ENCODE measurements around the gene TIMMDC1. TPM values are rescaled to one million over a fixed set of nuclear protein-coding genes. Genes with fewer than 3 reads are reported as not detected.

TIMMDC1 gene
- total and polyA plus RNA-seq, 2 of the 13 experiments (the other 11 are each of a cell fraction or from before 2014, with no cell fraction given): 50.0 to 77.8 TPM

DNA sequence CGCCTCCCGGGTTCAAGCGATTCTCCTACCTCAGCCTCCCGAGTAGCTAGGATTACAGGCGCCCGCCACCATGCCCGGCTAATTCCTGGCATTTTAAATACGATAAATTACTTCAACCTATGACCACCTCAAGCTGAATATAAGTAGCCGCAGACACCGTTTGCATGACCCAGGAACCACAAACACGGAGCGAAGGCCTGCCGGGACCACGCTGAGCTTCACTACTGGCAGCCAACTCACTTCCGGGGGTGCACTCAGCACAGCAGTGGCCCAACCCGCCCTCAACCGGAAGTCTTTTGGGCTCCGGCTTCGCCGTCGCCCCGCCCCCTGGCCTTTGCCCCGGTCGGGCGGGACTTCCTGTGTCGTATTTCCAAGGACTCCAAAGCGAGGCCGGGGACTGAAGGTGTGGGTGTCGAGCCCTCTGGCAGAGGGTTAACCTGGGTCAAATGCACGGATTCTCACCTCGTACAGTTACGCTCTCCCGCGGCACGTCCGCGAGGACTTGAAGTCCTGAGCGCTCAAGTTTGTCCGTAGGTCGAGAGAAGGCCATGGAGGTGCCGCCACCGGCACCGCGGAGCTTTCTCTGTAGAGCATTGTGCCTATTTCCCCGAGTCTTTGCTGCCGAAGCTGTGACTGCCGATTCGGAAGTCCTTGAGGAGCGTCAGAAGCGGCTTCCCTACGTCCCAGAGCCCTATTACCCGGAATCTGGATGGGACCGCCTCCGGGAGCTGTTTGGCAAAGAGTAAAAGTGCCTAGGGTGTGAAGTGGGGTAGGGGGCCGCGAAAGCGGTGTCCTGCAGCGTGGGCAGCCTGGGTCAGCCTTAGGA lies at the start of gene TIMMDC1 (continued):
- TF ChIP-seq MZF1 (CRISPR knock-in tag; IDR thresholded peaks at IDR 0.05; ENCODE audit: borderline replicate concordance) (0 out of 2 replicates have a peak, but pooled peaks have one; percentile 43), CAMTA2 (CRISPR knock-in tag; IDR thresholded peaks at IDR 0.05; ENCODE audit: borderline replicate concordance) (no peak; the same call in 1 of the 2 replicates), ZNF615 (CRISPR knock-in tag; IDR thresholded peaks at IDR 0.05; ENCODE audit: borderline replicate concordance) (no peak), DRAP1 (CRISPR knock-in tag; IDR thresholded peaks at IDR 0.05) (peak; percentile 82; the same call in 1 of the 2 replicates), FOXC1 (CRISPR knock-in tag; IDR thresholded peaks at IDR 0.05; ENCODE audit: borderline replicate concordance) (peak; percentile 69; the same call in 1 of the 2 replicates)
- TF ChIP-seq, protein P1, sequence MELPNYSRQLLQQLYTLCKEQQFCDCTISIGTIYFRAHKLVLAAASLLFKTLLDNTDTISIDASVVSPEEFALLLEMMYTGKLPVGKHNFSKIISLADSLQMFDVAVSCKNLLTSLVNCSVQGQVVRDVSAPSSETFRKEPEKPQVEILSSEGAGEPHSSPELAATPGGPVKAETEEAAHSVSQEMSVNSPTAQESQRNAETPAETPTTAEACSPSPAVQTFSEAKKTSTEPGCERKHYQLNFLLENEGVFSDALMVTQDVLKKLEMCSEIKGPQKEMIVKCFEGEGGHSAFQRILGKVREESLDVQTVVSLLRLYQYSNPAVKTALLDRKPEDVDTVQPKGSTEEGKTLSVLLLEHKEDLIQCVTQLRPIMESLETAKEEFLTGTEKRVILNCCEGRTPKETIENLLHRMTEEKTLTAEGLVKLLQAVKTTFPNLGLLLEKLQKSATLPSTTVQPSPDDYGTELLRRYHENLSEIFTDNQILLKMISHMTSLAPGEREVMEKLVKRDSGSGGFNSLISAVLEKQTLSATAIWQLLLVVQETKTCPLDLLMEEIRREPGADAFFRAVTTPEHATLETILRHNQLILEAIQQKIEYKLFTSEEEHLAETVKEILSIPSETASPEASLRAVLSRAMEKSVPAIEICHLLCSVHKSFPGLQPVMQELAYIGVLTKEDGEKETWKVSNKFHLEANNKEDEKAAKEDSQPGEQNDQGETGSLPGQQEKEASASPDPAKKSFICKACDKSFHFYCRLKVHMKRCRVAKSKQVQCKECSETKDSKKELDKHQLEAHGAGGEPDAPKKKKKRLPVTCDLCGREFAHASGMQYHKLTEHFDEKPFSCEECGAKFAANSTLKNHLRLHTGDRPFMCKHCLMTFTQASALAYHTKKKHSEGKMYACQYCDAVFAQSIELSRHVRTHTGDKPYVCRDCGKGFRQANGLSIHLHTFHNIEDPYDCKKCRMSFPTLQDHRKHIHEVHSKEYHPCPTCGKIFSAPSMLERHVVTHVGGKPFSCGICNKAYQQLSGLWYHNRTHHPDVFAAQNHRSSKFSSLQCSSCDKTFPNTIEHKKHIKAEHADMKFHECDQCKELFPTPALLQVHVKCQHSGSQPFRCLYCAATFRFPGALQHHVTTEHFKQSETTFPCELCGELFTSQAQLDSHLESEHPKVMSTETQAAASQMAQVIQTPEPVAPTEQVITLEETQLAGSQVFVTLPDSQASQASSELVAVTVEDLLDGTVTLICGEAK (IDR thresholded peaks at IDR 0.05): peak; percentile 88
- TF ChIP-seq, protein P1 (CRISPR knock-in tag; IDR thresholded peaks at IDR 0.05): no peak; the same call in none of the 2 replicates

Measured in HepG2 (cell line).